NCI-H2196 treated with DMSO at 0.1 percent for 48 hours (cell line): ENCODE results near the gene P4HB.

ENCODE experiments used
- DNase-seq: peaks from one replicate; lab custom pipeline; 2025; ENCODE audit not compliant: unreplicated experiment; lab: John Stamatoyannopoulos, UW

The P4HB gene

GRCh38 chr17:81898029-81898866, 37.9 kb upstream of the P4HB start:
- no peak for DNase-seq

DNA sequence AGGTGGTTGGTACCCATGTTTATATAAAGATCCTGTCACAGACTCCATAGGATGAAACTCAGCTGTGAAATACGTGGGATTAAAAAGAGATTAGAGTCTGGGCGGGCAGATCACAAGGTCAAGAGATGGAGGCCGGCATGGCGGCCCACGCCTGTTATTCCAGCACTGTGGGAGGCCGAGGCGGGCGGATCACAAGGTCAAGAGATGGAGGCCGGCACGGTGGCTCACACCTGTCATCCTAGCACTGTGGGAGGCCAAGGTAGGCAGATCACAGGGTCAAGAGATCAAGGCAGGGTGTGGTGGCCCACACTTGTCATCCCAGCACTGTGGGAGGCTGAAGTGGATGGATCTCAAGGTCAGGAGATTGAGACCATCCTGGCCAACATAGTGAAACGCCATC, 35.1 kb upstream of the P4HB start:
- DNase-seq: no peak

- no peak for DNase-seq
Observed at GRCh38 chr17:81891303-81891552, 30.9 kb upstream of the P4HB start.

GRCh38 chr17:81890447-81891302, 30.3 kb upstream of the P4HB start:
- no peak for DNase-seq

DNA sequence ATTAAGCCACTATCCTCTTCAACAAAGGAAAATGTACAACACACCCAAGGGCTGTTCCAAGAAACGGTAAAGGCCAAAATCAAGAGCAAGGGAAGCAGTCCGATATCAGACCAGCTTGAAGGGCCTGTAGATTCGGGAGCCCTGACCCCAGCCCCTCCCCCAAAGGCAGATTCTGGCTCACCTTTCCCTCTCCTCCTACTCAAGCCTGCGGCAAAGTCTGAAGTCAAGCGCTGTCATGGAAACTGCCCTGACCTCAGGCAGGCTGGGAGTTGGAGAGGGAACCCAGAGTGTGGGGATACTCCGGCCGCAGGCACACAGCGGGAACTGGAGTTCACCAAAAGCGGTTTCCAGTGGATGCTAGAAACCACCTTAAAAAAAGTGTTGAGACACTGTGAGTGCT, 29.3 kb upstream of the P4HB start:
- DNase-seq: no peak

- no peak for DNase-seq
Observed at GRCh38 chr17:81888988-81889595, 28.8 kb upstream of the P4HB start.

- no peak for DNase-seq
Observed at GRCh38 chr17:81888105-81888987, 28.0 kb upstream of the P4HB start.

DNA sequence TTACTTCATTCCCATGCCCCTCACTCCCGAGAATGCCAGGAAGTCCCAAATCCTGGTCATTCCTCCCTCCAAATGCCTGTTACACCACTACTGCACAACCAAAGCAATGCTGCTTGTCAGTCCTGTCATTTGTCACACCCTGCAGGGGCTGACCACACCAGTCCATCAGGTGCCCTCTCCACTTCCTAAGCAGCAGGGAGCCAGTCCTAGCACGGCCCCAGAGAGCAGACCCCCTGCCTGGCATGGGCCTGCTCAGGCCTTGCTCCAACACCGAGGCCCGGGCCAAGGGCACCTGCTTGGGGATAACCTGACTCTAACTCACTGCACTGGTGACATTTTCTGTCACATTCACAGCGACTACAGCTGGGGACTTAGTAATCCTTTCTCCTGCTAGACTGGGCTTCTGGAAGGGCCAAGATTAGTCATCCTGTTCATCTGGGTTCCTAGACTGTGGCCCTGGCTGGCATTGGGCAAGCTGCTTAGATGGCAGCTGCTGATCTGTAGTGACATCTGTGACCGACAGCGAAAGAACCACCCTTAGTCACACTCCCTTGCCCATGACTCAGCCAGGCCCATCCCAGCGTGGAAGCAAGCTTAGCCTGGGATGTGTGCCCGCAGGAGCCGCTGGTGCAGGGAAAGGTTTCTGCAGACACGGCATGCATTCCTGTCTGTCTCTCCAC, 25.7 kb upstream of the P4HB start:
- no peak for DNase-seq

- DNase-seq: no peak
Observed at GRCh38 chr17:81885454-81885853, 25.1 kb upstream of the P4HB start.

DNA sequence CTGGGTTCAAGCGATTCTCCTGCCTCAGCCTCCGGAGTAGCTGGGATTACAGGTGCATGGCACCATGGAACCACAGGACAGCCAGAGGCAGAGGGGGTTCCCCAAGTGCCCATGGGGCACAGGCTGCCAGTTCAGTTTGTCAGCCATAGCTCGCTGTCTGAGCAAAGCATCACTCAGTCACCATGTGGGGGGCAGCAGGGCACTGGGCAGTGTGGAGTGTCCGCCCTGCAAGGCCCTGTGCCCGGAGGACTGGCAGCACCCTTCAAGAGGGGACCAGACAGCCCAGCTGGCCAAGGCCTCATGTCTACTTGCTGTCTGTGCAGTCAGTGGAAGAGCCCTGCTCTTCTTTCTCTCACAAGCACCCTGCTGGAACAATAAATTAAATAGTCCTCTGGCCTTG, 24.6 kb upstream of the P4HB start:
- DNase-seq: no peak

DNA sequence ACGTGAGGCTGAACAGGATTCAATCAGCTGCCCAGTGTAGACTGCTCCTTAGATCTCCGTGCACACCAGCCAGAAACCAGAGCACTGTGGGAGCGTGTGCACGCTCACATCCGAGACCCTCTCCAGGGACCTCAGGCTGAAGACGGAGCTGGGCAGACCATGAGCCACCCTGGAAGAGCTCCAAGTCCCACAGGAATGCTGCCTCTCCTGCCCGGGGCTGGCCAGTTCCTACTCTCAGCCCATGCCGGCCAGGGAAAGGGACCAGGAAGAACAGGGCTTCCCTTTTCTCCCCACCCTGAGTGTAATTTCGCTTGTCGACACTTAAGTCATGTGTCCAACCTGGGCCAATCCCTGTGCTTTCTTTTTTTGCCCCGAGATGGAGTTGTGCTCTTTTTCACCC, 24.2 kb upstream of the P4HB start:
- no peak for DNase-seq

- no peak for DNase-seq
Observed at GRCh38 chr17:81879121-81879520, 18.8 kb upstream of the P4HB start.

- DNase-seq: no peak
Observed at GRCh38 chr17:81878294-81878693, 18.0 kb upstream of the P4HB start.

GRCh38 chr17:81877569-81877968, 17.2 kb upstream of the P4HB start:
- no peak for DNase-seq

GRCh38 chr17:81871387-81872230, 11.3 kb upstream of the P4HB start:
- peak; percentile 90 for DNase-seq

GRCh38 chr17:81870981-81871386, 10.6 kb upstream of the P4HB start, which contains the start of gene ARHGDIA:
Gene ARHGDIA (minus strand): TSS chr17:81871337. CDS start chr17:81869930, 1,407 bp downstream.
- DNase-seq: no peak

GRCh38 chr17:81870131-81870980, 10.0 kb upstream of the P4HB start:
- DNase-seq: no peak
